EH (cell line): Measurements from ENCODE around the gene C3orf70.
A peak's percentile ranks its signal among the peaks of the same experiment; 100 is the strongest.
"Not testable (repeated sequence)": the region's sequence is repeated elsewhere in the genome, so short reads cannot be mapped to it uniquely, and the experiment has no call there.

ENCODE experiments used
- DNase-seq: peaks from one replicate; pipeline ENCODE4 v3.0.0-alpha.2; 2015; ENCODE audit warnings: low read depth

Gene C3orf70

DNA sequence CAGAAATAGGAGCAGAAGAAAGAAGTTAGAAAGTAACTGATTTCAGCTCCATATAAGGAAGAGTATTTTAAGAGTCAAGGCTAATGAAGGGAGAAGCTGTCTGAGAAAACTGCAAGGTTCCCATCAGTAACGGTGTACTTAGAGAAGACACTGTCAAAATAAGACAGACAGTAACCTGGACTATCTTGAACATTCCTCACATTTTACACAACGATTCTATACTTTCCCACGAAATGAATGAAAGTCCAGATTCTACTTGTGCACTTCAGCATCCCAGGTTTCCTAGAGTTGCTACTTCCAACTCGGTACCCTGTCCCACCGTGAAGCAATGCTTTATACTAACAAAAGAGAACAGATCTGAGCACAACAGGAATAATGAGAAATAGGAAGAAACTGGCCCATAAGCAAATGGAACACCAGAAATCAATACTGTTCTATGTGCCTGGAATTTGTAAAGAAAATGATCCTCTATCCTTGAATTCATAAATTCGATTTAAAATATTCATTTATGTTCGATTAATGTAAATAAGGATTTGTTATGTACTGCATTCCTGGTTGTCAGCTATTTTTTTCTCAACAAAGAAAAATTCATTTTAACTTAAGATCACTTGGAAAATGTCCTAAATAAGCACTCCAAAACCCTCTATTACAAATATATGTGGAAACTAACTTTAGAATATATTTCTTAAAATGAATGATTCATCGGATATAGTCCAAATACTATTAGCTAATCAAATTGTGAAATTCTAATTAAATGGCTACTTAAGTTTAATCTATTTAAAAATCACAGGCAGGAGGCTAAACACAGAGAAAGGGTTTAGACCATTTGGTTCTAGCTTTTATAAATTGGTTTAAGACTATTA lies 1.5 kb downstream of the C3orf70 start:
- DNase-seq = no peak

DNA sequence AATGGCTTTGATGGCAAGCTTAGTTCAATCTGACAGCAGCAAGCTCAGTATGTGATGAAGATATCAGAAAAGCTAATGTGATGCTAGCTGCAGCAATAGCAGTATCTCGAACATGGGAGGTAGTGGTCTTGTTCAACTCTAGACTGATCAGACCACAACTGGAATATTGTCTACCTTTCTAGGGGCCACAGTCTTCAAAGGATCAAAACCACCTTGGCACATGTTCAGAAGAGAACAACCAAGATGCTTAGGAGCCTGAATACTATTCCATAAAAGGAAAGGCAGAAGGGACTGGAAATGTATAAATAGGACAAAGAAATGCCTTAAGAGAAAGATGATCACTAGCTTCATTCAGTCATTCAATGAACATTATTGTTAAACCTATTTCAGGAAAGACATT lies 2.3 kb downstream of the C3orf70 start:
- peak; percentile 13 for DNase-seq

DNA sequence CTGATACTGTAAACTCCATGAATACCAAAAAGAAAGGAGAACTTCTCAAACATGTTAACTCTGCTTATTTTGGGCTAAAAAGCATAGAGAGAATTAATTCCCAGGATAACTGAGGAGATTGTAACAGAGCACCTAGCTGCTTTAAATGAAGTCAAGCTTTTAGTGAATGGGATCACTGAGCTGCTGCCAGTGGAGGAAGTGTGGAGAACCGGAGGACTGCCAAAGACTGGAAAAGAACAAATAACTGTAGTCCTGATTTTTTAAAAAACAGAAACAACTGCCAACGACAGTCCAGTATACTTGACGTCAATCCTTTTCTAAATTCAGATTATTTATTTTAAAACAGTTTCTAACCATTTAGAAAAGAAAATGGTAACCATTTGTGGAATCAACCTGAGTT lies 3.3 kb downstream of the C3orf70 start:
- DNase-seq = no peak

DNA sequence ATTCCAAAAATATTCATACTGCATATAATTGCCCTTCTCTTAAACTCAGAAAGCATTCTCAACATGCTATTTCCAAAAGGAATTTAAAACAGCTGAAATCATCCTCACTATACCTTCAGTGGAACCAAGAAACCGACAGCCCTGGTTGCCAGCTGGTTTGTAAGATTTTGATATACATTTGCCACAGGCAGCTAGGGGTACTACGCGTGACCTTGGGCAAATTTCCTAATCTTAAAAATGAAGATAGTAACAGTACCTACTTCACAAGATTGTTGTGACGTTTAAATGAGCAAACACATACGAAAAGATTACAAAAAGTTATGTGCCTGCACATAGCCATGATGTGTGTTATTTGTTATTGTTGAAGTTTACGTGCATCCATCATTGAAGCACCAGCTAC lies 7.3 kb downstream of the C3orf70 start:
- DNase-seq = no peak

DNA sequence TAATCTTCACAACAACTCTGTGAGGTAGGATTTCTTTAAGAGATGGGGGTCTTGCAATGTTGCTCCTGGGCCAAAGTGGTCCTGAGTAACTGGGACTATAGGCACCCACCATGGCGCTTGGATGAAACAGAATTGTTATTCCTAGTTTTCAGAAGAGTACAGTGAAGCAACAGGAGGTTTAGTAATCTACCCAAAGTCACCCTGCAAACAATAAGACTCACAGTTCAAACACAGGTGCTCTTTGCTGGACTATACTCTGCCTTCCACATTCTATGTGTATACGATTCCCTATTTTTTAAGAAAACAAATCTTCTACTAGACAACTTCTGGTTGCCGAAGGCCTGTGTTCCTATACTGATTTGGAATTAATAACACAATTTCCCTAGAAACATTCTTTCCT lies 8.1 kb downstream of the C3orf70 start:
- DNase-seq = no peak

DNA sequence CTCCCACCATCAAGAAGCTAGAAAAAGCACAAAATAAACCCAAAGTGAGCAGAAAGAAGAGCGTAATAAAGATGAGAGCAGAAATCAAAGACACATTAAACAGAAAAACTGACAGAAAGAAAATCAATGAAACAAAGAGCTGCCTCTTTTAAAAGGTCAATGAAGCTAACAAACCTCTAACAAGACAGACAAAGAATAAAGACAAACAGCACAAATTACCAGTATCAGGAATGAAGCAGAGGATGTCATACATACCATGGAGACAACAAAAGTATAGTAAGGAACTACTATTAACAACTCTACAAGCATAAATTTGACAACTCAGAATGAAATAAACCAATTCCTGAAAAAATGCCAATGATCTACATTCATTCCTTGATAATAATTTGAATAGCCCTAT lies 15.0 kb downstream of the C3orf70 start:
- no peak for DNase-seq

DNA sequence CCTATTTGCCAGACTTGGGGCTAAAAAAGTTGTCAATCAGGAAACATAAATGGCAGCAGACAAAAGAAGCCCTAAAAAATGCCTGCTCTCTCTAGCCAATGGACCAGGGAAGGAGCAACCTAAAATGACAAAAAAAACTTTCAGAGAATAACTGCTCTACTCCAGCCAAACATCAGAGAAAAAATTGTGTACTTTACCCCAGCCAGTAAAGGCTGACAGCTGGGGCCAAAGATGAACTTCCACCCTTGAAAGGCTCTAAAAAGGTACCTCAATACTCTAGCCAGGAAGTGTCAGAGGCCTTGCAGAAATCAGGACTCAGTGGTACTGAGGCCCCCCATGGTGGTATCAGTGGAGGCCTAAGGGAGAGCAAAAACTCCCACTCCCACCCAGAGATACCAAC lies 18.4 kb downstream of the C3orf70 start:
- DNase-seq = no peak

DNA sequence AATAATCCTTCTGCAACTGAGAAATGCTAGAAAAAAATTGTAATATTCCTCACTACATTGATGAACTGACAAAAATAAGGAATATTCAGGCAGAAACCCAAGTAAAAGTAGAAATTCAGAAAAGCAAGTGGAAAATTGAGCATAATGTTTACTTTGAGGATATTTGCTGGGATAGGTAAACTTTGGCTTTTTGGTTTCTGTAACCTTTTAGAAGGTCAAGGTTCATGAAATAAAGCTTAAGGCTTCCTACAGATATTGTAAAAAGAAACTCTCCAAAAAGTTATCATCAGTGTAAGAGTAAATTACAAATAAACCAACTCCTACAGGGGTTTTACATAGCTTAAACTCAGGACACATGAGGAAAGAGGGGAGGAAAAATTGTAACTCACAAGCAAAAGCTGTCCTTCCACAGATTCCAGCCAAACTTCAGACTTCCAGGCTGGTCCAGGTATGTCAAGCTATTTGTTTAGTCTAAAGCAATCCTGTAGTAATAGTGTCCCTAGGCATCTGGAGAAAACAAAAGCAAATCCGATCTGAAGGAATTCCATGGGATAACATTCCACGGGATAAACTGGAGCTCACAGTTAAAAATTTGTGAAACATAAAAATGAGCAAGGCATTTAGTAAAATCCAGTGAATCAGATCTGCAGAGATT lies 21.1 kb downstream of the C3orf70 start:
- no peak for DNase-seq

DNA sequence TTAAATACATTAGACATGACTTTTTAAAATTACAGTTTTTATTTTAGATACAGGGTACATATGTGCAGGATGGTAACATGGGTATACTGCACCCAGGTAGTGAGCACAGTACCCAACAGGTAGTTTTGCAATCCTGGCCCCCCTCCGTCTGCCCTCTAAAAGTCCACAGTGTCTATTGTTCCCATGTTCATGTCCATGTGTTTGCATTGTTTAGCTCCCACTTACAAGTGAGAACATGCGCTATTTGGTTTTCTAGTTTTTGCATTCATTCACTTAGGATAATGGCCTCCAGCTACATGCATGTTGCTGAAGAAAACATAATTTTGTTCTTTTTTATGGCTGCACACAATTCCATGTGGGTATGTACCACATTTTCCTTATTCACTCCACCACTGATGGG lies 23.8 kb downstream of the C3orf70 start:
- no peak for DNase-seq

DNA sequence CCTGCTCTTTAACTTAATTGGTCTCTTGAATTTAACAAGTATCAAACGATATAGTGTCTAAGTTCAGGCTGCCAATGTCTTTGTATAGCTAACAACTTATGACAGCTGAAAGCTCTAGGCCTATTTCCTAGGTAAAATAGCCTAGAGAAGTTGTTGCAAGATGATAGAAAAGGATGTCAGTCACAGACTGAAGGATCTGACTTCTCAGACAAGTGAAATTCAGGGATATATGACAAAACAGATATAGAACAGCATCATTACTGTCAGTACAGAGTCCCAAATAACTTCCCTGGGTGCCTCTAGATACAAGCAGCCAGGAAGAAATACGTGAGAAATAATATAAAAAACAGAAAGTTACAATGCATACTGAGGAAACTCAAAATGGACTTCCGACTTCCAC lies 26.7 kb downstream of the C3orf70 start:
- DNase-seq = no peak

DNA sequence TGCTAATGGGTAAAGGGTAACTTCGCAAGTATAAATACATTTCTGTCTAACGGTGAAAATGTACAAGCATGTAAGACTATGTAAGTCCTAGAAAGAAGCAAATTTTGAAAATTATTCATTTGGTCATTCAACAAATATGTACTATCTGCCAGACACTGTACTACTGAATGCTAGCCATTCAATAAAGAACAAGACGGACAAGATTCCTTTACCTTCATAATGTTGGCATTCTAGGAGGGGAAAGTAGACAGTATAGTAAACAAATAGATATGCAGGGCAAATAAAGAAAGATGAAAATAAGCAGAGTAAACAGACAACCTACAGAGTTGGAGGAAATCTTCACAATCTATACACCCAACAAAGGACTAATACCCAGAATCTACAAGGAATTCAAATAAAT lies 32.7 kb downstream of the C3orf70 start:
- no peak for DNase-seq

DNA sequence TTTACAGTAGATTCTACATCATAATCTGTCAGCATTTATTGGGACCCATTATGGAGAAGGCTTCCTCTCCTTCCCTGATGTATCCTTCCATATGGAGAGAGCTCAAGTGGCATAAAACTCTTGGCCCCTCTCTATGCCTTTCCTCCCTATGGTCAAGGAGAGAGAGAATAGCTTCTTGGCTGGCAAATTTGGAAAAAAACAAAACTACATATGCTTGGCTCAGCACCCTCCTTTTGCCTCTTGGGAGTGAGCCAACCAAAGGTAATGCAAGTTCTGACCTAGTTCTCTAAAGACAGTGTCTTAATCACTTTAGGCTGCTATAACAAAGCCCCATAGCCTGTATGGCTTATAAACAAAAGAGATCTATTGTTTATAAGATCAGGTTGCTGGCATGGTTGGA lies 37.5 kb downstream of the C3orf70 start:
- no peak for DNase-seq

DNA sequence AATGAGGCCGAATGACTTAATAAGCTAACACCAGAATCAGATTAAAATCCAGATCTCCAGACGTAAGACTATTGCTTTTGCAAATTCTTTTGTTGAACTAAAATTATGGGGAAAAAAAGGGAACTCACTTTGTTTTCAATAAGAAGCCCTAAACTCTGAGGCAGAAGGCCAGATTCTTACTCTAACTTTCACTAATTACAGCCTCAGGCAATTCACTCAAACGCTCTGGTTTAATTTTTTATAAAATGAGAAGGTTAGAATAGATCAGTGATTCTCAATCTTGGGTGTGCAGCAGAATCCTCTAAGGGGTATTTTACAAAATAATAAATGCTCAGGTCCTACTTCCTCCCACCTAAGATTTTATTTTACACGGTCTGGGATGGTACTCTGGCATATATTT lies 38.1 kb downstream of the C3orf70 start:
- DNase-seq = no peak

DNA sequence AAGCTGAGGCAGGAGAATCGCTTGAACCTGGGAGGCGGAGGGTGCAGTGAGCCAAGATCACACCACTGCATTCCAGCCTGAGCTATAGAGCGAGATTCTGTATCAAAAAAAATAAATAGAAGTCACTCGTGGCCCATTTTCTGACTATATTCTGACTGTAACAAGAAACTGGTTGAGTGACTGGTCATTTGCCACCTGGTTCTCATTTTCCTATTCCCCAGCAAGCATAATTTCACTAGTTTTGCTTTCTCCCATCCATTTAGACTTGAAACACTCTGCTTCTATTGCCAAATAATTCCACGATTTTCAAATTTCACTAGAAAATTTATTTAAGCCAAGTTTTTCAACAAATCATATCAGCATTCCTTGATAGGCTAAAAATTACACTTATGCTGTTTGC lies 40.7 kb downstream of the C3orf70 start:
- DNase-seq = no peak

DNA sequence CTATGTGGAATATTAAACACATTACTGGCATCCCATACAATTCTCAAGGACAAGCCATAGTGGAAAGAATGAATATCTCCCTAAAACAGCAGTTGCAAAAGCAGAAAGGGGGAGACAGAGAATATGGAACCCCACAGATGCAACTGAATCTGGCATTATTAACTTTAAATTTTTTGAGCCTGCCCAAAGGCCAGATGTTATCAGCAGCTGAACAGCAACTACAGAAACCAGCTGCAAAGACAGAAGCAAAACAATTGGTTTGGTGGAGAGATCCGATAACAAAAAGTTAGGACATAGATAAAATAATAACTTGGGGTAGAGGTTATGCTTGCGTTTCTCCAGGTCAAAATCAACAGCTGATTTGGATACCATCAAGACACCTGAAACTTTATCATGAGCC lies 43.8 kb downstream of the C3orf70 start:
- not testable (repeated sequence) for DNase-seq

DNA sequence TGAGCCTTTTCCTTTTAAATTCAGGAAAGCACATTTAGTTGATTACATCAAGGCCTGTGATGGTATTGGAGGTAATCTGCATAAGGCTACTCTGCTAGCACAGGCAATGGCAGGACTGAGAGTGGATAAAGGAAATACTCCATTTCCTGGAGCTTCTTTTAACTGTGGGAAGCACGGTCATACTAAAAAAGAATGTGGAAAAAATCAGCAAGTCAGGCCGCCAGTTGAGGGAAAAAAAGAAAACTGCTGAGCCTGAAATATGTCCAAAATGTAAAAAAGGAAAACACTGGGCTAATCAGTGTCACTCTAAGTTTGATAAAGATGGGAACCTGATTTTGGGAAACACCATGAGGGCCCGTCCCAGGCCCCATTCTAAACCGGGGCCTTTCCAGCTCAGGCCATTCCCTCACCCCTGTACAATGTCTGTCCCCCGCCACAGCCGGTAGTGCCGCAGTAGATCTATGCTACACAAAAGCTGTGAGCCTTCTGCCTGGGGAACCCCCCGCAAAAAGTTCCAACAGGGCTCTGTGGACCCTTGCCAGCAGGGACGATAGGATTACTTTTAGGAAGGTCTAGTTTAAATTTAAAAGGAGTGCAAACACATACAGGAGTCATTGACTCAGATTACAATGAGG lies 46.5 kb downstream of the C3orf70 start:
- DNase-seq = not testable (repeated sequence)

DNA sequence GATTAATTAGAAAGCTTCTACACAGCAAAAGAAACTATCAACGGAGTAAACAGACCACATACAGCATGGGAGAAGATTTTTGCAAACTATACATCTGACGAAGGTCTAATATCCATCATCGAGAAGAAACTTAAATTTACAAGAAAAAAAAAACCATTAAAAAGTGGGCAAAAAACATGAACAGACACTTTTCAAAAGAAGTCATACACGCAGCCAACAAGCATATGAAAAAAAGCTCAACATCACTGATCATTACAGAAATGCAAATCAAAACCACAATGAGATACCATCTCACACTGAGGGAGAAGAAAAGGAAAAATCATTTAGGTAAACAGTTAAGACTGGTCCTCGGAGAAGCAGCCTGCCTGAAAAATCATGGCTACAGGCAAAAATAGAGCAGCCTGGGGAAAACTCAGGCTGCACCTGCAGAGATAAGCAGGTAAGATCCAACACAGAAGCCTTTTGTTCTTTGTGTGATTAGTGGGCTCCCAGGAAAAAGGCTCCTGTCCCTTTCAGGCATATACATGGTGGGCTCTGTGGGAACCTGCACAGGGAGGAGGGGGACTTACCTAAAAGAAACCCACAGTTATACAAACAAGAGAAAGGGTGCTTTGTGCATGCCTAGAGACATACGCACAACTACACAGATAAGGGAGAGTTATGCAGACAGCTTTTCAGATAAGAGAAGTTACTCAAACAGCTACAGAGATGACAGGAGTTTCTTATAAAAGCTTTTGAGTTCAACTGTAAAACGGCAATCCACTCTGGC lies 49.3 kb downstream of the C3orf70 start:
- no peak for DNase-seq

DNA sequence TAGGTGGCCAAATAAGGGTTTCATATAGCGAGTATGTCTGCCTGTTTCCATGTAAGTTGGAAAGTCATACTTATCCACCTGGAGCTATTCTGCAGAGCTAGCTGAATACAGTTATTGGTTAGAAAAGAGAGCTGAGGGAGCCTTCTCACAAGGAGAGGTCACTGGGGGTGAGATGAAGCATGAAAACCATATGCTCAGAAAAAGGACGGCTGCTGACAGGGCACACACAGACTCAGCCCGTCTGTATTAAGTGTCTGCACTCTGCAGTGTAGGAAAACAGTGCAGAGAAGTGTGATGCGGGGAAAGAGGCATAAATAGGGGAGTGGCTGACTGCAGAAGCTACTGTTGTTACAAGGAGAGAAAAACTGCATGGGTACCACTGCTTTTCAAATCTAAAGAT lies 58.2 kb downstream of the C3orf70 start:
- peak; percentile 16 for DNase-seq

DNA sequence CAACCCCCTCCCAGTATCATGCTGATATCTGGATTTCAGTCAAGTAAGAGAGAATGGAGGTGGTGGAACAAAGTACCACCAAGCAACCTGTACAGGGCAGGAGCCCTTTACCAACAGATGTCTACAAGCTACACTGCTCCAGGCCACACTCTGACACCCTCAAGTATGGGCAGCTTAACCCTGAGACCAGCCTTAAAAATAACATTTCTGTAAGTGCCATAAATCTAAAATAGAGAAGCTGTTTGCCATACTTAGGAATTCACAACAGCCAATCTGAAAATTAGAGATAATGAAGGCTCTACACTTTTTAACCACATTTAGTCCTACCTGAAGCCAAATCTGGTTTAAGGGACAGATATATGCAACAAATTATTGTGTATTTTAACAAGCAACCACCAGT lies 59.7 kb downstream of the C3orf70 start:
- no peak for DNase-seq

DNA sequence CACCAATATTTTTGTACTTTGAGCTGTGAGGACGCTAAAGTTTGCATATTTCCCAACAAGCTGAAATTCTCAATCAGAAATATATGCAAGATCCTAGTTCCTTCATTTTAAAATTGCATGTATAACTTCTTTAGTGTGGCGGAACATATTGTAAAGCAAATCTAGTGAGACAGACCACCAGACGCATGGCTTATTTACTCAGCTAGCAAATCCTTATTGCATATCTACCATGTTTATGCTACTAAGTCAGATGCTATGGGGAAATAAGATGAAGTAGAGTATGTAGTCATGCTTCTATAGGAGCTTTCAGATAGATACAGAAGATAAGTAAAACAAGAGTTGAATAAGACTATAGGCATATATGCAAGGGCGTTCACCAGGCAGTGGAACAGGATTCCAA lies 62.0 kb downstream of the C3orf70 start:
- DNase-seq = no peak

DNA sequence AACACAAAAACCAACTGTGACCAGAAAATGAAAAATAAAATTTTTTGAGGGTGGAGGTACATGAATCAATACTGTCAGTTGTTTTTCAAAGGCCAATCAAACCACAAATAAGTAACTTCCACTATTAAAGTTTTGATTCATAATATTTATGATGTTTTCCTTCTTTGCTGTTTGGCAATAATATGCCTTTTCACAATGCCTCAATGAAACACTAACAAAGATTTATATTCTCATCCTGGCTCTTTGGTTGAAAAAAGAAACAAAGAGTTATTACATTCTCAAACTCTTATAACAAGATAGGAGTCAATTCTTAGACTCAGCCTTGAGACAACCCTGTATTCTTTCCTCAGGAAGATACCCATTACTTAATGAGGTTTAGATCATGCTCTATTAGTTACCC lies 63.1 kb downstream of the C3orf70 start:
- no peak for DNase-seq

DNA sequence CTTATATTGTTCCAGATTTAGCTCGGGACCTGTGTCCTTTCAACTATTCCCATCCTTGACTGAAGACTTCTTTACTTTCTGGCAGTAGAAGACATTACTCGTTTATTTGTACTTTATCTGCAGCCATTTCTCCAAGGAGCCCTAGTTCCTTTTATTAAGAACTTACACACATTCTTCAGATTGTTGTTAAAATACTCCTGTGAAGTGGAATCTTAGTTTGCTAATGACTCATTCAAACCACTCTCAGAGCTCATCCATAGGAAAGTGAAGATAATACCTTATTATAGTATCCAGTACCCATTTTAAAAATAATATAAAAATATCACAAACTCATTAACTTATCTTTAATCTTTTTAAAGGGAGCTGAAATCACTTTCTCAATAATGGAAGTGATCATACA lies 63.5 kb downstream of the C3orf70 start:
- peak; percentile 69 for DNase-seq

DNA sequence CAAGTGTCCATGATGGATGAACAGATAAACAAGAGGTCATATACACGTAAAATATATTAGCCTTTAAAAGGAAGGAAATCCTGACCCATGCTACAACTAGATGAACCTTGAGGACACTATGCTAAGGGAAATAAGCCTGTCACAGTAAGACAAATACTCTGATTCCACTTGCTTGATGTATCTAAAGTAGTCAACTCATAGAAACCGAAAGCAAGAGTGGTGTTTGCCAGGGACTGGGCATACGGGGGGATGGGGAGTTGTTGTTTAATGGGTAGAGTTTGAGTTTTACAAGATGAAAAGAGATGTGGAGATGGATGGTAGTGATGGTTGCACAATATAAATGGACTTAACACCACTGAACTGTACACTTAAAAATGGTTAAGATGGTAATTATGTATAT lies 65.4 kb downstream of the C3orf70 start:
- no peak for DNase-seq
